Right lobe of liver (tissue), 4 donors: ENCODE measurements around the gene TRIP4.

Experiments used
- CTCF ChIP-seq, 4 donors: fragments of 200-600 bp in 3 of 4; fragments of 450-650 bp in 1 of 4; IDR thresholded peaks; one replicate each; pipeline versions ENCODE4 v1.5.1 to v1.8.0; 2016 to 2022; ENCODE audit warnings: antibody characterized with exemption in 4 of 4, mild to moderate bottlenecking in 2 of 4
- POLR2A ChIP-seq: fragments of 450-650 bp; IDR thresholded peaks from one replicate; pipeline ENCODE4 v1.6.1; 2017; ENCODE audit warnings: antibody characterized with exemption, mild to moderate bottlenecking
- donor health status: DM: no; HTN: no; CAD: no.
- donor health status: DM: no; HTN: no; CAD: no.
- donor health status: DM: no; HTN: yes; CAD: no.

GRCh38 chr15:64447536-64448315, 60.1 kb downstream of the TRIP4 start:
- TF ChIP-seq CTCF (IDR thresholded peaks at IDR 0.05) (peak in 1 of 4 donors; percentile 17), POLR2A (no peak)
